NCI-H1092 (cell line): ENCODE results near the gene NRXN3.
A peak's percentile ranks its signal among the peaks of the same experiment; 100 is the strongest.

Experiments used
- DNase-seq: peaks from one replicate; lab custom pipeline; 2025; lab: John Stamatoyannopoulos, UW

The NRXN3 gene

DNA sequence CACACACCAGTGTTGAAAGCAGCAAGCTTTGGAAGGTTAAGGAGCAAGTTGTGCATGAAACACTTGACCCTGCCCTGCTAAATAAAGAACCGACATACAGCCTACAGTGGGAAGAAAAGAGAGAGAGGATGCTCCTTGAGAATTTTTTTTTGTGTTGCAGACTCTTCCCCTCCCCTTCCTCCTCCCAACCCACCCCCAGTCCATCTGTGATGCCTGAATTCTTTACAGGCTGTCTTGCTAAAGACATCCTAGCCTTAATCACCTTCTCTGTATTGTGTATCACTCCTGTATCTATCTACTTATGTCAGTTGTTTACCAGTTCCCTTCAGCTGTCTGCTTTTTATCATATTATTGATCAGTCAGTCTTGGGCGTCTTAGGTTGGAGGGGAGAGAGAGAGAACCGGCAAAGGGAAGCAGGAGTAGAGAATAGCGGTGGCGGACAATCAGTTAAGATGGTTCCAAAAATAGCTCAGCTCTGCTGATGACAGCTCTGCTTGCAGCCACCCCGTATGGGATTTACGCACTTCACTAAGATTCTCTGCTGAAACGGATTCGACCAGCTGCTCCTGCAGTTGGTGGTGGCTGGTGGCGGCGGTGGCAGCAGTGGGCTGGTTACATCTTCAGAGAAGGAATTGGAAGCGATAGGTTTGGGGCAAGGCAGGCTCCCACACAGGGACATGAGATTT, 664.7 kb downstream of the NRXN3 start:
- DNase-seq = no peak

DNA sequence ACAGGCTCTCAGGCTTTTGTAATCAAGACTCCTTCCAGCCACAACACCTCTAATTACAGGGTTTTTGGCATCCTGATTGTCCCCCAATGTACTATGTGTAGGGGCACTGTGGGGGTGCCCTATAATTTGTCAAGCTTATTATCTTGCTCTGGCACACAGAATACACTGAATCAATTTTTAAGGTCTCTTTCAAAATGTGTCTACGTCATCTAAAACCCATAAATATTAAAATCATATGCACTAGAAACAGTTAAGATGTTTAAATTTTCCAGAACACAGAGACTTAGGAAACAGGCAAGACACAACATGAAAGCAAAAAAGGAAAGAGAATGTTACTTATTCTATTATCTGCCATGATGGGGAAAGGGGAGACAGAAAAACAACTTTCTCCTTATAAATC, 665.7 kb downstream of the NRXN3 start:
- no peak for DNase-seq

DNA sequence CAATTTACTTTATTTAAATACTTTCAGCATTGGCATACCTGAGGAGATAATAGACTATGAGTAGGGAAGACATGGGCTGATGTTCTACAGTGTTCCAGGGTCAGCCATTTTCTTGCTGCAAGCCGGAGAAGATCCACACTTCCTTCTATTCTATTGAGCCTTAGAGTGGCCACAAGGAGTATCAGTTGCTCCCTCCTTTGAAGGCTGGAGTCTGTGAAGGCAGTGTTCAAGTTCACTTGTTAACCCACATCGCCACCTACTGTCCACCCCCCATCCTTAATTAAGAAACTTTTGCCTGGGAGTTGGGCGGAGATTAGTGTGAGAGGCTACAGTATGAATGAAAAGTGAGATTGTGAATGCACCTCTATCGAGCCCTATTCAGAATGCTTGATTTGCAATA, 666.6 kb downstream of the NRXN3 start:
- peak; percentile 60 for DNase-seq

DNA sequence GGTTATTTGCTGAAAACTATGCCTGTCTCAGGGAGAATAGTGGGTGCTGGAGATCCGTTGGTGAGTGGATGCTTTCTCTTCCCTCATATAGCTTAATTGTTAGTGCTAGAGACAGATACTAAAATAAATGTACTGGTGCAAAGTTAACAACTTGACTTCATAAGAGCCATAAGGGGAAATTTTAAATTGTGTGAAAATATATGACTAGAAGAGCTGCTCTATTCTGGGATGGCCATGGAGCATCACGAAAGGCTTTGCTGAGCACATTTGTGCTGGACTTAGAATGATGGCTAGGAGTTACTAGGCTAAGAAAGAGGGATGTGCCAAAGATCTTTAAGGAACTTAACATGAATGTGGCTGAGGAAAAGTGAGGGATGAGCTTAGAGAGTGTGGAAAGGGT, 668.8 kb downstream of the NRXN3 start:
- DNase-seq = no peak

DNA sequence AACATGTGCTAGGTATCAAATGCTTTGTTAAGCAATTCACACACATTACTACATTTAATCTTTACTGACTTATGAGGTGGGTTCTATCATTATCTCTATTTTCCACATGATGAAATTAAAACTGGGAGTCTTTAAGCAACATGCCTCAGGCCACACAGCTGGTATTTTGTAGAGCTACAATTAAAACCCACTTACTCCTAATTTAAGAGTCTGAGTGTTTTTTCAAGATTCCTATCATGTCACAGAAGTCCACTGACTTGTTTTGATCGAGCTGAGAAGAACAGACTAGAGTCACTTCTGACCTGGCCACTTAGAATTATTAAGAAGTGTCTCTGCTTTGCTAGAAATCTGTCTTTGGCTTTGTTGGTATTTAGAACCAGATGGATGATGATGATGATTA, 670.7 kb downstream of the NRXN3 start:
- no peak for DNase-seq

DNA sequence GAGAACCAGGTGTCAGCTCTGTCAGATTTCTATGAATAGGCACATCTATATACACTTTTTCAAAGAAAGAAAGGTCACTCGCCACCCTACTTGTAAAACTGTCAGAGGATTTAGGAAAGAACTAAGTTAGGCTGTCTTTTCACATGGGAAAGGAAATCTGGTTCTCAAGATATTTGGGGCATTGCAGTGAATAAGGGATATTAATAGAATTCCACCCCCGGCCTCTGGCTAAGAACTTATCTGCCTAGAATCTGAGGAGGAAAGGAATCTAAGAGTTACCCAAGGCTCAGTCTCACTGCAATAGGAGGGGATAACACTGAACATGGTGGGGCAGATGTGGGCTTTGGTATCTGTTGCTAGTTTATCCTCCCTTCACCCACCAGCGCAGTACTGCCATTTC, 677.6 kb downstream of the NRXN3 start:
- no peak for DNase-seq

DNA sequence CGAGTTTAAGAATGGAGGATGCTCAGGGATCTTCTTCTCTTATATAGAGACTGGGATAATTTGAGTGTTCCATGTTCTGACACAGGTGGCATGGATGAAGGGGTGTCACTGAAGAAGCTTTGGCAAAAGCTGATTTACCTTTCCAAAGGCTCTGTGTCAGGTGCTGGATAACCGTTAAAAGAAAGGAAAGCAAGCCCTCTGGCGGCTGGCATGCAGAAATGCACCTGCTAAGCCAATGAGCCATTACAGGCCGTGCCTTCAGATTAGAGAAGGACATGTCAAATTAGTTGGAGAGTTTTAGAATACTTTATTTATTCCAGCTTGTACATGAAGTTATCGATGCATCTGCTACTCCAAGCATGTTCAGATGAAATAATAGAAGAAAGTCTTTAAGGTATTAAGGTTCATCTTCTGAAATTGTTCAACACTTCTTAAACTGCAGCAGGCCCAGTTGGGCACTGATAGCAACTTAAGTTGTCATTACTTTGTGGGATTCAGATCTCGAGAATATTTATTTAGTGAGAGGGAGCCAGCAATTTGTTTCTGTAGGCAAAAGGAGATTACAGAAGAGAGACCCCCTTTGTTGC, 678.2 kb downstream of the NRXN3 start:
- peak; percentile 6 for DNase-seq

DNA sequence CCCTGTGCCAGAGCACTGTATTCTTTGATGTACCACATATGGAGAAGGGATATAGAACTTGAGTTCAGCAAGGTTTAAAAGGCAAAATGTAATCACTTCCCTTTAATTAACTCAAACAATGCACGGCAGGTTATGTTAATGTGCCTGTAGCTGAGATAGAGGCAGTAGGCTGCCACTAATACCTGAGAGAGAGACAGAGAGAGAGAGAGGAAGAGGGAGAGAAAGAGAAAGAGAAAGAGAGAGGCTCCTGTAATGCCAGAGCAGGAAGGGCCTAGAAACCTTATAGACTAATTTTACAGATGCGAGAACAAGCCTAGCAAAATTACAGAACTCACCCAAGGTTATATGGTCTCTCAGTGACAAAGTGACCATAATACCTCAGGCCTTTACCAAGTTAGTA, 679.8 kb downstream of the NRXN3 start:
- DNase-seq = no peak

DNA sequence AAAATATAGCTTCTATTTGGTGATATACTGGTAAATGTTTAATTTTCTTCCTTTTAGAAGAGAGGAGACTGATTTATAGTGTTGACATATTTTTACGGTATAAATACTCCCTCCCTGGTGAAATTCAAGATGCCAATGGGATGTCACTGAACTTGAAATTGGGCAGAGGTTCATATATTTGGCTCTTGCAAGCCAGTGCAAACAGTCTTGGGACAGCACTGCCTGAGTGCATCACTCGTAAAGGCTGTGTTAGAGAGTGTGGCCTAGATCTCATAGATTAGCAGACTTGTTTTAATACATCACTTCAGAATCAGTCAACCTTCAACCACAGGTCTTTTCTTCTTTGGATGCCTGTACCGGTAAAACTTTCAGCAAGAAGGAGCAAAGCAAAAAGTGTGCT, 681.0 kb downstream of the NRXN3 start:
- no peak for DNase-seq

DNA sequence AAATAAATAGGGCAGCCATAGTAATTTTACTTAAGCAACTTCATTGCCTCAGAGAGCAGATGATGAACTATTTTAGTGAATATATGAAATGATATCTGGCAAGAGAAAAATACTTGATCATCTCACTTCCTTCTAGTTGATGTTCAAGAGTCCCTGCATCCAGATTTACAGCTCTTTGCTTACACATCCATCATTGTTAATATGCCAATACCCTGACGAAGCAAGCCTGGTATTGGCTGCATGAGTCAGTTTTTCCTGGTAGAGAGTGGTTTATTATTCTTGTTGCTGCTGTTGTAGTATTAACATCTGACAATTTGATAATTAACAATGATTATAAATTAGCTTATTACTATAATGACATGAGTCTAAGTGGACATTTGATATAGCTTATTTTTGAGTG, 681.9 kb downstream of the NRXN3 start:
- no peak for DNase-seq

DNA sequence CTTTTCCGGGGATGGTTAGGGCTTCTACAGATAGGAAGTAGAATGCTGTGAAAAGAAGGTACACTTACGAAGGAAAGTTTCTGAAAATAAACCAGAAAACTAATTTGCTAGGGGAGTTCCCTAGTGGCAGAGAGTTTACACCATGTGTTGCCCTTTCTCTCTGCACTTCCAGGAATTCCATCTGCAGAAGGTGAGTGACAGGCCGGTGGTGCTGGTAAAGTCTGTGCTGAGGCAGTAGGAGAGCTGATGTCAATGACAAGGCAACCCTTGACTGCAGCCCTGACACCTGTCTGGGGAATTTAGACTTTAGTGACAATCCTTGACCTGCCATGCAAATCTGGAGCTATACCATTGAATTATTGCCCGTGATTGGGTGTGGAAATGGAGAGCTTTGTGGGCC, 687.8 kb downstream of the NRXN3 start:
- no peak for DNase-seq

DNA sequence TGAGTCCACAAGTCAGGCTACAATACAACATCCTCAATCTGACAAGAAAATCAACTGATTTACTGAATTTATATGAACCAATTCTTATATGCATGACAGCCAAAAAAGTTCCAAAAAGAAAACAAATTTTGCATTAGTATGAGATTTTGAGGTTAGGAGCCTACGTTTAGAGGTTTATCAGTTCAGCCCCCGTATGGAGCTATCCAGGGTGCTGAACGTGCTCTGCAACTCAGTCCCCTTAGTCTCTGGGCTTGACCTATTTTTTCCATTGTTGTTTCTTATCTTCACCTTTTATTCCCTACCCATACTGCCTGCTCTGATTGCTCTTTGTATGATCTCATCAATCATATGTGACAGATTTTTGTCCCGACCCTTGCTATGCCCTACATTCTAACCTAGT, 693.0 kb downstream of the NRXN3 start:
- DNase-seq = no peak

DNA sequence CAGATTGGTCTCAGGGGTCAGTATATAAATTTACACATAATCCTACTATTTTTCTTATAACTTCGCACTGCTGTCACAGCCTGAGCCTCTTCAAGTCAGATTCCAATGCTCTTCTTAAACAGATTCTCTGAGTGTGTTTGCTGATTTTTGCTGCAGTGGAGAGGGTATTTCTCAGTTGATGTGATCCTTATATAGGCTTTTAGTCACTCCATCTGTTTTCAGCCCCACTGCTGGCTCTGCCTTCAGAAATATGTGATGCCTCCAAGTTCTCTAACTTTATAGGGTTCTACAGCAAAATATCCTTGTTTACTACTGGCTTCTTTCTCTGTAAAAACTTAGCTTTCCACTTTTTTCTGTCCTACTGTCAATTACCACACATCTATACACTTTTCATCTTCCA, 702.7 kb downstream of the NRXN3 start:
- DNase-seq = no peak

DNA sequence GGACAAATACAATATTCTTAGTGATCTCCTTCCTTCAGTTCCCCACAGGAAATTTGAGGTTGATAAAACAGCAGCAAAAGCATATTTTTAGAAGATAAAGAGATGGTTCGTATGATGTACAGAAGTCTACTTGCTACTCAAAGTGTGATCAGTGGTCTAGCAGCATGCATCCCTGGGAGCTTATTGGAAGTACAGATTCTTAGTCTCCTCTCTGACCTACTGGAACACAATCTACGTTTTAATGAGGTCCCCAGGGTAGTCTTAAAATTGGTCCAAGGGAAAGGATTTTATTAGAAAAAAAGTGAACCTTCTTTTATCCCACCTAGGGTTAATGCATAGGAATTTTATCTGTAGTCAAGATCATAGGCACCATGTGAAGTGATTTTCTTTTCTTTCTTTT, 703.4 kb downstream of the NRXN3 start:
- DNase-seq = no peak

DNA sequence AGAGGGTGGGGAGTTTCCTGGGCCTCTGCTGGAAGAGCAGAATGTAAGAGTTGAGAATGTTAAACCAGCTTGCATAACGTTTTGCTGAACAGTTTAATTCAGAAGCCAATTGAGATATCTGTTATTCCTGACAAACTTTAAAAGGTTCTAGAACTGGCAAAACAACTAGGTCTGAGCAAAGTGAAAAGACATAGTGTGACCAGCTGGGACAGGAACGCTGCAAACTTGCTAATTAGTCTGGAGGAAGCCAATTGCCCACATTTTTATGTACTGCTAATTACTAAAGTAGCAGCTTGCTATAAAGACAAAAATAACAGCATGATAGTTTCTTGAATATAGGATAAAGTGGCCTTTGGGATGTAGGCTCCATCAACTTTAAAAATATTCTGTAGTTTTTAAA, 704.9 kb downstream of the NRXN3 start:
- DNase-seq = no peak

DNA sequence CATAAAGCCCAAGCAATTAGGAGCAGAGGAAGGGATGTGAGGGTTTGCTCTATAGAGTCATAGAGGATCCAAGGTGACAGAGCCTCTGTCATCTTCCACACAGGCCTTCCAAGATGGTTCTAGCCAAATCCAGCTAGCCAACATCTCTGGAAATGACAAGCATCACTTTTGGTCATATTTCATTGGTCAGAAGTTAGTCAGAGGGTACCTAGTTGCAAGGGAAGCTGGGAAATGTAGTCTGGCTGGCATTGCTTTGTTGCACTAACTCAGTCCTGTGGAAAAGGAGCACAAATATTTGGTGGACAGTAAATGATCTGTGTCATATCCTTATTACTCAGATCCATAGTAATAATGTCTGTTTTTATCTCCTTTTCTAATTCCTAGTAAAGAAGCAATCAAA, 715.7 kb downstream of the NRXN3 start:
- no peak for DNase-seq

DNA sequence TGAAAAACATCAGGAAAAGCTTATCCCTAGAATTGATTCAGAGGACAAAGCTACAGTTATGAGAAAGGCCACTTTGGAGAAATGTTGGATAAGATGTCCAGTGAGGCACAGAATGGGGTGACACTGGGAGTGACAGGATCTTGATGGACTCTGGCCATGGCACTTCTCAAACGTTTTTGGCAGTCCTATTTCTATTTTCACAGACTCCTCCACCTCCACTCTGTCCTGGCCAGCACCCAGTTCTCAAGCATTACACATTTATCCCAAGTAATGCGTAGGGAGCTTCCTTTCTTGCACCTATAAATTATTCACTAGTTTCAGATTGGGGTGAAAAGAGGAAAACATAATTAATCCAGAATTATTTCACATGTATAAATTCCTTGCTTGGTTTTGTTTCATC, 727.3 kb downstream of the NRXN3 start:
- no peak for DNase-seq

DNA sequence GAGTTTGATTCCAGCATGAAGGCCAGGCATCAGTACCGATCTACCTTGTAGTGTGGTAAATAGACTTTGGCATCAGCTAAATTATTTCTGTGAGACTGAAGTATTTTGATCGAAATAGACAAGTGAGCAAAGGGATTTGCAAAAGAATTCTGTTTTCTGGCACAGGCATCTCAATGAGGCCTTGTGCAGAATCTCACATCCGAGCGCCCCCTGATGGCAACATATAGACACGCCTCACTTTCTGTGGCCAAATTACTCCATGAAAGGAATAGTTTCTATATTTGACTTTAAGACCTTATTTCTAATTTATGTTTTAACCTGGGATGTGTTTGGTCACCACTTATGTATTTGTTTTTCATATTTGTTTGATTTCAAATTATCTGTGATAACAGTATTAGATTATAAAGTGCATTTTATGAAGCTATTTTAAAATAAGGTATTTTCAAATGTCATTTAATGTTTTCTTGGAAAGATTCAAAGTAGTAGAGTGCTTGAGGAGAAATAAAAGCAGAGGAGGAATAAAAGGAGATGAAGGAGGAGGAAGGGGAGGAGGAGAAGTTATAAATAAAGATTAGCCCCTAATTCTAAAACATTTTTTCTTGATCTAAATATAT, 731.9 kb downstream of the NRXN3 start:
- no peak for DNase-seq

DNA sequence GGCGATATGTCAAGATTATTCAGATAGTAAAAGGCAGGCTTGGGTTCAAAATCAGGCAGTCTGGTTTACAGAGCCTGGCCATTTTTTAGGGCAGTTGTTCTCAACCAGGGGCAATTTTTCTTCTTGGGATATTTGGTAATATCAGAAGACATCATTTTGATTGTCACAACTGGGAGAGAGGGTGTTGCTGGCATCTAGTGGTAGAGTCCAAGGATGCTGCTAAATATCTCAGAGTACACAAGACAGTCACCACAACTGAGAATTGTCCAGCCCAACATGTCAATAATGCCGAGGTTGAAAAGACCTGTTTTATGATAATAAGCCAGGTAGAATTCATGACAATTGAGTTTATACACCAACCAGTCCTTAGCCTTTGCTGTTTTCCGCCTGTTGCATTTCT, 733.9 kb downstream of the NRXN3 start:
- DNase-seq = no peak

DNA sequence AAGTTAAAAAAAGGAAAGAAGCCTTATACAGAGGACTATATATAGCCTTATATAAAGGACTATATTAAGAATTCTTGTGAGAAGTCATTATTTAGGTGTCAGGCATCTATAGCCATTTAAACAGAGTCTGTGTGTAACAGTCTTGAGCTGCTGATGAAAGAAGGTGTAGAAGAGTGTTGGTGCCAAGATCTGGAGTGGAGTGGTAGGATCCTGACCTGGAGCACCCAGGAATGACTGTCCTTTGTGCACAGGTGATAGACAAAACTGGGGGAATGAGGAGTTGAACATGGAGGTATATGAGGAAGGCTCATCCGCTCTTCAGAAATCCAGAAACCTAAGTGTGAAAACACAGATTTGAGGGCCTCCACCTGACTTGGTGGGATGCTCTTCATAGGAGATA, 747.3 kb downstream of the NRXN3 start:
- no peak for DNase-seq

DNA sequence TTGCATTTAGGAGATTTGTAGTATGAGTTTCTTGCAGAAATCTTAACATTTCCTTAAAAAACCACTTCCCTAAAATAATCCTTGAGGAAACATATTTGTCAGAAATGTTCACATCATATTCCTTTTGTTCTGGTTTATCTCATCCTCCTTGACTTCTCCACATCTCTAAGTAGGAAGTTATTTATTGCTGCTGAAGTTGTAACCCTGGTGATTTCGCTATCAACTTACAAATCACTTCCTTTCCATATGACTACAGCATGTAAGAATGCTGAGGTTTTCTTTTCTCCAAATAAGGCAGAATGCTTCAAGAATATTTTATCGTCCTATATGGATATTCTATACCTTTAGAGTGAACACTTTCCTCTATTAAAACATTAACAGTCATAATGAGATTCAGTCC, 751.7 kb downstream of the NRXN3 start:
- DNase-seq = no peak

DNA sequence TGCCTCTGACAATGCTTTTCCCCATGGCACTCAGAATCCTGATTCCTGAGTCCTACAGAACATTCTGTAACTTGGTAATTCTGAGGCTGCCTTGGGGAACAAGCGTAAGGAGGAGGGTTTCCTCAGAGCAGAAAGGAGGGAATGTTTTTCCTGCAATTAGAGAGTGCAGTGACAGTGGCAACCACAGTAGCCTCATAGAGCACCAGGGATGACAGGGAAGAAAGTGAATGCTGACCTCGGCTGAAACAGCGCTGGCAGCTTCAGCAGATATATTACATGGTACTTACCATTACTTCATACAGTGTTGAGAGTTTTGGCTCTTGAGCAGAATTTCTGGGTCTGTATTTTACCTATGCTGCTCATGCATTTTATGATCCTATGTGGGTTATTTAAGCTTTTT, 757.1 kb downstream of the NRXN3 start:
- no peak for DNase-seq

DNA sequence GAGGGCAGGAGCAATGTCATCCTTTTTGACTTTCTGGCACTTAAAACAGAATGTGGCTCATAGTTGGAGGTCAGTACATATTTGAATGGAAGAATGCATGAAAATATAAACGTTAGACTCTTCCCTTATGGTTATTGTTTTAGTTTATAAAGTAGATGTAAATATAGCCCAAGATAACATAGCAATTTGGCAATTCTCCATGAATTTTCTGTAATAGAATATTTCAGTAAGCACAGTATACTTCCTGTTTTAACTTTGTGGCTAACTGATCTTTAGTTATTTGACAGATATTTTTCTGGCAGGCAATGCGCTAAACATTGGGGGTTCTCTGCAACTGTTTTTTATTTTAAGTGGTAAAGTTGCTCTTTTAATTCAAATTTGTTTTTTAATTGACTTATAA, 763.0 kb downstream of the NRXN3 start:
- no peak for DNase-seq

DNA sequence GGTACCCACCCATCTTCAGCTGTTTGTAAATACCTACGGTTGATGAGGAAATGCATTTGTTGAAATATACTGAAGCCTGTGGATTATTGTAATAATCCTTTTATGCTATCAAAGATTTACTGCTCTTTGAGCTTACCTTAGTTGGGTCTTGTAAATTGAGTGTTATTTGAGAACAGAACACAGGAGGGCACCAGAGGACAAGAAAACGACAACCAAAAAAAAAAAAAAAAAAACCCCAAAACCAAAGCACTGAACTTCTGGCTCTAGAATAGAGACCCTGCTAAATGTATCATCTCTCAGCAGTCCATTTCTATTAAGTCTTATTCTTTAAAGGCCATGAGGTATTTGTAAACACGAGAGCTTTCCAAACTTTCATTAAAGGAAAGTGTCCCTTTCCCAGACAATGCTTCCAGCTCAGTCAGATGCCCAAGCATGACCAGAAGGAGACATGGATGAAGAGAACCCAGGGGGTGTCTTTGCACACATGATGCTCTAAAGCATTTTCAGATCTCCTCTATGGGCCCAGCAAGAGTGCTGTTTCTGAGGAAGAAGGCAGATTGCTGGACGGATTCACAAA, 763.9 kb downstream of the NRXN3 start:
- DNase-seq = peak; percentile 0
